Astrocyte (in vitro differentiated cells and primary cell): ENCODE results near the gene SLC6A16. TPM values are rescaled to one million over a fixed set of nuclear protein-coding genes. Genes with fewer than 3 reads are reported as not detected.

Experiments
- DNase-seq: peaks from one replicate; pipeline ENCODE4 v3.0.0-alpha.2; 2010; ENCODE audit warnings: low read depth
- FAIRE-seq: peaks from 2 replicates; lab custom pipeline; 2011; peaks lifted over from hg19 to GRCh38; lab: Jason Lieb, UNC
- H2AFZ ChIP-seq: 2 replicates; pipeline ENCODE4 v1.6.0; 2012; ENCODE audit warnings: low read depth, low read length, inconsistent platforms
- H3K27ac ChIP-seq: 2 replicates; pipeline ENCODE4 v1.5.1; 2011; ENCODE audit warnings: low read depth, low read length, inconsistent platforms
- H3K27me3 ChIP-seq: 2 replicates; pipeline ENCODE4 v1.6.0; 2011; ENCODE audit warnings: low read length, inconsistent platforms; ENCODE audit not compliant: insufficient read depth
- H3K36me3 ChIP-seq: 2 replicates; pipeline ENCODE4 v1.5.1; 2011; ENCODE audit warnings: low read length, inconsistent platforms; ENCODE audit not compliant: insufficient read depth
- H3K4me1 ChIP-seq: 2 replicates; pipeline ENCODE4 v1.5.1; 2011; ENCODE audit warnings: low read length, inconsistent platforms; ENCODE audit not compliant: insufficient read depth
- H3K4me2 ChIP-seq: 2 replicates; pipeline ENCODE4 v1.6.0; 2012; ENCODE audit warnings: low read length, inconsistent platforms
- H3K4me3 ChIP-seq: 2 replicates; pipeline ENCODE4 v1.5.1; 2011; ENCODE audit warnings: low read depth, mild to moderate bottlenecking, low read length, inconsistent platforms; ENCODE audit not compliant: insufficient read depth
- H3K79me2 ChIP-seq: 2 replicates; pipeline ENCODE4 v1.6.0; 2012; ENCODE audit warnings: mild to moderate bottlenecking, low read length, inconsistent platforms; ENCODE audit not compliant: insufficient read depth
- H3K9ac ChIP-seq: 2 replicates; pipeline ENCODE4 v1.6.0; 2012; ENCODE audit warnings: mild to moderate bottlenecking, low read length, inconsistent platforms
- H3K9me3 ChIP-seq: 2 replicates; pipeline ENCODE4 v1.5.1; 2012; ENCODE audit warnings: low read depth, mild to moderate bottlenecking, low read length, inconsistent platforms; ENCODE audit not compliant: insufficient read depth
- H4K20me1 ChIP-seq: 2 replicates; pipeline ENCODE4 v1.6.0; 2012; ENCODE audit warnings: low read length, inconsistent platforms; ENCODE audit not compliant: insufficient read depth
- H3K27ac Mint-ChIP-seq: one replicate; pipeline ENCODE4 v1.8.0; 2021; ENCODE audit warnings: mild to moderate bottlenecking, mixed read lengths; ENCODE audit not compliant: unreplicated experiment
- H3K27me3 Mint-ChIP-seq: one replicate; pipeline ENCODE4 v1.8.0; 2021; ENCODE audit warnings: low read depth, mixed read lengths; ENCODE audit not compliant: unreplicated experiment
- H3K36me3 Mint-ChIP-seq: one replicate; pipeline ENCODE4 v1.8.0; 2021; ENCODE audit warnings: low read depth, mixed read lengths; ENCODE audit not compliant: unreplicated experiment
- H3K4me1 Mint-ChIP-seq: one replicate; pipeline ENCODE4 v1.8.0; 2021; ENCODE audit warnings: low read depth, mixed read lengths; ENCODE audit not compliant: unreplicated experiment
- H3K4me3 Mint-ChIP-seq: one replicate; pipeline ENCODE4 v1.8.0; 2021; ENCODE audit warnings: mild to moderate bottlenecking, moderate library complexity, mixed read lengths; ENCODE audit not compliant: unreplicated experiment
- H3K9me3 Mint-ChIP-seq: one replicate; pipeline ENCODE4 v1.8.0; 2021; ENCODE audit warnings: mild to moderate bottlenecking, mixed read lengths; ENCODE audit not compliant: unreplicated experiment
- EZH2 ChIP-seq: IDR thresholded peaks from 2 replicates; pipeline ENCODE4 v1.6.1; 2012; ENCODE audit warnings: mild to moderate bottlenecking, low read length, inconsistent platforms; ENCODE audit not compliant: insufficient read depth
- microRNA-seq: library from miRNA; unstranded; fragments of <30 nt; microRNA quantifications from one replicate; pipeline ENCODE4 v1.2.0, GENCODE V29; 2020
- total RNA-seq: library from RNA; stranded (reverse); gene quantifications from 2 replicates; pipeline ENCODE4 v1.2.1, GENCODE V29; 2021

Gene SLC6A16
- total RNA-seq, 1 donor from 2014 or later, result 4.6 TPM

GRCh38 chr19:49241769-49242168 lies 83.2 kb downstream of the SLC6A16 start:
- Histone ChIP-seq H3K9me3 (no peaks in the 10 kb centered on the region), H3K4me1 (no peaks in the 10 kb centered on the region), H3K27ac (no peak overlapping the region), H4K20me1 (no peaks in the 10 kb centered on the region), H3K4me3 (no peak overlapping the region), H3K79me2 (no peaks in the 10 kb centered on the region), H2AFZ (no peak overlapping the region), H3K9ac (no peak overlapping the region), H3K36me3 (no peaks in the 10 kb centered on the region), H3K4me2 (no peak overlapping the region), H3K27me3 (no peaks in the 10 kb centered on the region)
- Mint-ChIP-seq H3K4me1 (no peaks in the 10 kb centered on the region), H3K27me3 (peaks cover 12% of the 10 kb centered on the region), H3K27ac (no peak overlapping the region), H3K9me3 (peaks cover 11% of the 10 kb centered on the region), H3K36me3 (peaks cover 3% of the 10 kb centered on the region), H3K4me3 (no peak overlapping the region)
- FAIRE-seq, result no peak
- DNase-seq, result no peak
- no peak for TF ChIP-seq EZH2

Small RNAs within 50 kb of the gene (microRNA-seq; reads per million reads assigned to microRNA genes)
- gene MIR4324, result not detected

Other genes starting within 250 kb of the SLC6A16 start
- gene SNRNP70, start 239.7 kb downstream of the SLC6A16 start, total RNA-seq, result 173 and 177 TPM in 2 replicates
- gene LIN7B, start 210.8 kb downstream of the SLC6A16 start, total RNA-seq, result 8.9 and 9.7 TPM in 2 replicates
- 0.73 and 1.4 TPM in 2 replicates for gene C19orf73, start 206.0 kb downstream of the SLC6A16 start, total RNA-seq
- gene PPFIA3, start 205.6 kb downstream of the SLC6A16 start, total RNA-seq, result 9.2 and 11.7 TPM in 2 replicates
- gene HRC, start 169.8 kb downstream of the SLC6A16 start, total RNA-seq, result not detected in 2 replicates
- gene TRPM4, start 167.4 kb downstream of the SLC6A16 start, total RNA-seq, result 26.3 and 28.3 TPM in 2 replicates
- 0.20 TPM in 1 of 2 replicates, not detected in the other for gene CD37, start 10.2 kb upstream of the SLC6A16 start, total RNA-seq
- gene TEAD2, start 37.2 kb upstream of the SLC6A16 start, total RNA-seq, result 46.5 and 58.2 TPM in 2 replicates
- gene DKKL1, start 38.7 kb upstream of the SLC6A16 start, total RNA-seq, result 0.89 and 1.1 TPM in 2 replicates
- not detected in 2 replicates for gene KASH5, start 63.1 kb upstream of the SLC6A16 start, total RNA-seq
- gene PTH2, start 98.2 kb upstream of the SLC6A16 start, total RNA-seq, result not detected in 2 replicates
- gene GFY, start 100.2 kb upstream of the SLC6A16 start, total RNA-seq, result not detected in 2 replicates
- gene SLC17A7, start 116.3 kb upstream of the SLC6A16 start, total RNA-seq, result 0.12 and 0.16 TPM in 2 replicates
- 61.3 and 76.4 TPM in 2 replicates for gene PIH1D1, start 126.6 kb upstream of the SLC6A16 start, total RNA-seq
- gene ALDH16A1, start 128.0 kb upstream of the SLC6A16 start, total RNA-seq, result 13.0 and 19.2 TPM in 2 replicates
- gene FLT3LG, start 149.0 kb upstream of the SLC6A16 start, total RNA-seq, result 0.38 TPM in 1 of 2 replicates, not detected in the other
- gene RPL13A, start 162.4 kb upstream of the SLC6A16 start, total RNA-seq, result 2,066 and 2,119 TPM in 2 replicates
- gene RPS11, start 171.2 kb upstream of the SLC6A16 start, total RNA-seq, result 1,263 and 1,399 TPM in 2 replicates
- 32.2 and 40.6 TPM in 2 replicates for gene FCGRT, start 187.5 kb upstream of the SLC6A16 start, total RNA-seq
- gene RCN3, start 202.8 kb upstream of the SLC6A16 start, total RNA-seq, result 20.2 and 27.5 TPM in 2 replicates